Right ventricle myocardium superior (tissue), 1 donor: Measurements from ENCODE around the gene CAAP1. TPM values are rescaled to one million over a fixed set of nuclear protein-coding genes. Genes with fewer than 3 reads are reported as not detected.
"Not testable (repeated sequence)": the region's sequence is repeated elsewhere in the genome, so short reads cannot be mapped to it uniquely, and the experiment has no call there.

Experiments used
- ATAC-seq: fragments of 200-7000 bp; cut with Tn5 transposase; one replicate; pipeline ENCODE4 v1.9.1; 2020; ENCODE audit warnings: mild to moderate bottlenecking; ENCODE audit not compliant: poor library complexity
- DNase-seq: peaks from one replicate; pipeline ENCODE4 v3.0.0-alpha.2; 2020
- intact Hi-C: fragments of 100-400 bp; cut with DNase I; formaldehyde crosslinking; loops from one replicate; pipeline ENCODE4 v1.11.2; 2022
- long read RNA-seq: library from polyadenylated mRNA; unstranded; transcript quantifications from one replicate; pipeline ENCODE4 v2.0.0, GENCODE V29; 2021
- total RNA-seq: library from RNA; stranded (reverse); fragmentation: NEBNext Ultra II Directional; extraction: Animal tissue kit (Norgen Biotek cat#: 25700); gene quantifications from one replicate; pipeline ENCODE4 v1.2.1, GENCODE V29; 2021
- donor health status: DM: no; HTN: yes; CAD: no; lungs with severe emphysema.

The CAAP1 gene, protein sequence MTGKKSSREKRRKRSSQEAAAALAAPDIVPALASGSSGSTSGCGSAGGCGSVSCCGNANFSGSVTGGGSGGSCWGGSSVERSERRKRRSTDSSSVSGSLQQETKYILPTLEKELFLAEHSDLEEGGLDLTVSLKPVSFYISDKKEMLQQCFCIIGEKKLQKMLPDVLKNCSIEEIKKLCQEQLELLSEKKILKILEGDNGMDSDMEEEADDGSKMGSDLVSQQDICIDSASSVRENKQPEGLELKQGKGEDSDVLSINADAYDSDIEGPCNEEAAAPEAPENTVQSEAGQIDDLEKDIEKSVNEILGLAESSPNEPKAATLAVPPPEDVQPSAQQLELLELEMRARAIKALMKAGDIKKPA
- 5.0 TPM for total RNA-seq
- long read RNA-seq, transcript CAAP1-201 (6 exons, 2,791 nt): major isoform, 12 of 20 reads
- long read RNA-seq, partial matches to known transcripts: 0 of 20 reads
- long read RNA-seq, other reads (novel, unspliced or antisense): 6 of 20 reads

DNA sequence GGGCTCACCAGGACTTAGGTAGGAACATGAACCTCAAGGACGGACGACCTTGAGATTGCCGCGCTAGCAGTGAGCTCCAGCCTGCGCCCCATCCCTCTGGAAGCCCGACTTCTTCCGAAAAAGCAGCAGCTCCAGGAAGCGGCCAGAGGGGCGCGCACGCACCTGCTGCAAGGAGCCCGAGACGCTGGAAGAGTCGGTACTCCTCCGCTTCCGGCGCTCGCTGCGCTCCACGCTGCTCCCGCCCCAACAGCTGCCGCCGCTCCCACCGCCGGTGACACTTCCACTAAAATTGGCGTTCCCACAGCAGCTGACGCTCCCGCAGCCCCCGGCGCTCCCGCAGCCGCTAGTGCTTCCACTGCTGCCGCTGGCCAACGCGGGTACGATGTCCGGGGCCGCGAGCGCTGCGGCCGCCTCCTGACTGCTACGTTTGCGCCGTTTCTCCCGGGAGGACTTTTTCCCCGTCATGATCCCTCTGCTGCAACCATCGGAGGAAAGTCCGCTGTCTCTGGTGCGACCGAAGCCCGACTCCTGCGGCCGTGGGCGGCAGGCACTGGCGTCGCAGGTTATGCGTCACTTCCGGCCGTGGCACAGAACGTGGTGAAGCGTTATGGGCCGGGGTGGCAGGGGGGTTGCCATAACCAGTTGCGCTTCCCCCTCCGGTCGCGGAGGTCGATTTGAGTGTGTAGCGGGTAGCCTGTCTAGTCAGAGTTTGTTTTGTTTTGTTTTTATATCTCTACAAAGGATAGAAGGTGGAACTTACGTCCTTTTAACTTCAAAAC, at the start of gene CAAP1:
TSS of gene CAAP1 (minus strand) at position 552 of the 779 bp plus-strand sequence. CDS start at position 465, 87 bp downstream.
- ATAC-seq: peak; percentile 100
- intact Hi-C loops: loop anchor here (2.0 to 5.0 kb wide), 2 partner anchors 55 to 64 kb away; partner anchors contain the start of genes IFT74 and PLAA
- peak; percentile 97 for DNase-seq

- ATAC-seq (no peak), DNase-seq (no peak)
- intact Hi-C loops: no loop called here
Observed at GRCh38 chr9:26940779-26941178, 48.2 kb upstream of the CAAP1 start.

DNA sequence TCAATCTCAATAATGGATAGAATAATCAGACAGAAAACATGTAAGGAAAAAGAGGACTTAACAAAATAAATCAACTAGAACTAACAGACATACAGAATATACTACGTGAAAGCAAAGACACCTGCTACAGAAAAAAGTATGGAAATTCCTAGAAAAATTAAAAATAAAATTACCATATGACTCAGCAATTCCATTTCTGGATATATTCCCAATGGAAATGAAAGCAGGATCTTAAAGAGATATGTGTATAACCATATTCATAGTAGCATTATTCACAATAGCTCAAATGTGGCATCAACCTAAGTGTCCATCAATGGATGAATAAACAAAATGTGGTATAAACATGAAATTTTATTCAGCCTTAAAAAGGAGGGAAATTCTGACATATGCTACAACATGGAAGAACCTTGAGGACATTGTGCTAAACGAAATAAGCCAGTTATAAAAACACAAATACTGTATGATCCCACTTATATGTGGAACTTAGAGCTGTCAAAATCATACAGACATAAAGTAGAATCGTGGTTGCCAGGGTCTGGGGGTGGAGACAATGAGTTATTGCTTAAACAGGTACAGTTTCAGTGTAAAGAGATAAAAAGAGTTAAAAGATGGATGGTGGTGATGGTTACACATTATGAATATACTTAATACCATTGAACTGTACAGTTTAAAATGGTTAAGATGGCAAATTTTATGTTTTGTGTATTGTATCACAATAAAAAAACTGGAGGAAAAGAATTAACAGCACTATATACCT, 47.5 kb upstream of the CAAP1 start:
- DNase-seq (no peak), ATAC-seq (no peak)
- intact Hi-C loops: no loop called here

DNA sequence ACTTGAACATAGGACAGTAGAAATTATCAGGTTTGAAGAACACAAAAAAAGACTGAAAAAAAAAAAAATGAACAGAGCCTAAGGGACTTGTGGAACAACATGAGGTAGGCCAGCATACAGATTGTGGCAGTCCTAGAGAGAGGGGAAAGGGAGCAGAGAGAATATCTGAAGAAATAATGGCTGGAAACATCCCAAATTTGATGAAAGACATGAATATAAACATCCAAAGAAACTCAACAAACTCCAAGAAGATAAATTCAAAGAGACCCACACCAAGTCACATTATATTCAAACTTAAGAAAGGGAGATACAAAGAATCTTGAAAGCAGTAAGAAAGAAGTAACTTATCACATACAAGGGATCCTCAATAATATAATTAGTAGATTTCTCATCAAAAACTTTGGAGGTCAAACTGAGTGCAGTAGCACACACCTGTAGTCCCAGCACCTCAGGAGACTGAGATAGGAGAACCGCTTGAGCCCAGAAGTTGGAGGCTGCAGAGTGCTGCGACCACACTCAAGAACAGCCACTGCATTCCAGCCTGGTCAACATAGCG, 45.3 kb upstream of the CAAP1 start:
- intact Hi-C loops: no loop called here
- ATAC-seq (no peak), DNase-seq (no peak)

DNA sequence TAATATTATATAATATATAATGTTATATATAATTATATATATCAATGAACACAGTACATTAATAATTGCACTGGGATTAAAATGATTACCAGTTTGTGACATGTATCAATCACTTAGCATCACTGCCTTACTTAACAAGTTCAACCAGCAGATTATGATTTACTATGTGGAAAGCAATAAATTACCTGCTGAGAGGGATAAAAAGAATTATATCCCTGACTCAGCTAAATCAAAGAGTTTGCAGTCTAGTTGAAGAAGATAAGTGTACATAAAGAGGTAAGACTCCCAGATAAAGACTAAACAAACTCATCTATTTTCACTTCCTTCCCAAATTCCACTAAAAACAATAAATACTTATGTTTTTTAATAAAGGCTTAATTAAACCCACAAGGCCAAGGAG, 43.2 kb upstream of the CAAP1 start:
- intact Hi-C loops: no loop called here
- ATAC-seq: no peak

GRCh38 chr9:26928902-26929495, 36.4 kb upstream of the CAAP1 start:
- intact Hi-C loops: no loop called here
- DNase-seq (no peak), ATAC-seq (no peak)

More for the DNA sequence above, 43.2 kb upstream of the CAAP1 start:
- no peak for DNase-seq

GRCh38 chr9:26925609-26926008, 33.0 kb upstream of the CAAP1 start:
- ATAC-seq (no peak), DNase-seq (no peak)
- intact Hi-C loops: no loop called here

- no peak for ATAC-seq
- no peak for DNase-seq
- intact Hi-C loops: no loop called here
Observed at GRCh38 chr9:26919698-26920097, 27.1 kb upstream of the CAAP1 start.

GRCh38 chr9:26913138-26913668, 20.6 kb upstream of the CAAP1 start:
- intact Hi-C loops: no loop called here
- no peak for ATAC-seq
- DNase-seq: no peak

DNA sequence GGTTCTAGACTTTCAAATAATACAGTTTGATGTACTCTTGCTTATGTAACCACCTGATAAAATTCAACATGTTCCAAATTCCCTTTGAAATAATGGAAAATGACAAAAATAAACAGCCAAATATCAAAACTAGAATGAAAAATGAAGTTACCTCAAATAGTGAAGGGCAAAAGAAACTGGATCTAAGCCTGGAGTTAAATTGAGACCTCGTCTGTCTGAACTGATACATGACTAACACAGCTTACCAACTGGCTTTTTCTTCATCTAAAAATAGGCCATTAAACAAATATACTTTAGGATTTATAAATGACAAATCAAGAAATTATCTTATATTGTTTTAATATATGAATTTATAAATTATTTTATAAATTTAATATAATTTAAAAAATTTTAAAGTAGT, 12.1 kb upstream of the CAAP1 start:
- ATAC-seq: no peak
- intact Hi-C loops: no loop called here
- DNase-seq: no peak

DNA sequence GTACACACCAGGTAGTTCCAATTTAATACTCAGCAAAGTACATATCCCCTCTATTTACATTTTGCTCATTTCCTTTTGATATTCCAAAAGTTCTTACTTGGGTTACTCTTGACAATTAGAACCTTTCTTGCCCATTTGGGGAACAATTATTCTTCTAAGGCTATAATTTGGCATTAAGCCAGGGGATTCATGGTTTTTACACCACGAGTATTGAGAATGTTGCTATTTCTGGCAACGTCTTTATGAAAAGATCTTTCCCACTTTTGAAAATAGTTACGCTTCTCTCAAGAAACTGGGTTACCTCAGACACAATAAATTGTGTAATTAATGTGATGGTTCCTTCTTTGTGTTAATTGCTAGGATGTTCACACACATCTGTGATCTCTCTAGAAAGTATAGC, 11.5 kb upstream of the CAAP1 start:
- intact Hi-C loops: no loop called here
- no peak for DNase-seq

GRCh38 chr9:26893030-26893676, 551 bp upstream of the CAAP1 start:
- intact Hi-C loops: loop anchor here (2.0 to 5.0 kb wide), 2 partner anchors 54 to 64 kb away; partner anchors contain the start of genes IFT74 and PLAA
- DNase-seq (no peak), ATAC-seq (no peak)

More for the DNA sequence above, 11.5 kb upstream of the CAAP1 start:
- ATAC-seq: no peak

- DNase-seq (no peak), ATAC-seq (no peak)
- intact Hi-C loops: loop anchor here (2.0 to 5.0 kb wide), 2 partner anchors 56 to 65 kb away; partner anchors contain the start of genes IFT74 and PLAA
Observed at GRCh38 chr9:26891726-26892125, 876 bp downstream of the CAAP1 start.

DNA sequence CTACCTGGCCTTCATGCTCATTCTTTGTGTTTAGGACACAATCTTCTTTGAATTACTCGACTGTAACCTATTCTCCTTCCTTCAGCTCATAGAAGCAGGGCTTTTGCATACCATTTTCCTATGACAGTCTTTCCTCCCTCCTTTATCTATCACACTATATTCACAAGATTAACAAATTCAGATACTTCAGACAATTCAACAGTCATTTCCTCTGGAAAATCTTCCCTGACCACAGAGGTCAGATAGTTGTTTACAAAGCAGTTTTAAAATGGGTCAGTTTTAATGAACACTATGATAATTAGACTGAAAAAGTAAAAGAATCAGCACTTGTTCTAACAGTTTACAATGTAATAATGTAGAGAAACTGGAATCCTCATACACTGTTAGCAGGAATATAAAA, 4.3 kb downstream of the CAAP1 start:
- intact Hi-C loops: no loop called here
- ATAC-seq (no peak), DNase-seq (no peak)

DNA sequence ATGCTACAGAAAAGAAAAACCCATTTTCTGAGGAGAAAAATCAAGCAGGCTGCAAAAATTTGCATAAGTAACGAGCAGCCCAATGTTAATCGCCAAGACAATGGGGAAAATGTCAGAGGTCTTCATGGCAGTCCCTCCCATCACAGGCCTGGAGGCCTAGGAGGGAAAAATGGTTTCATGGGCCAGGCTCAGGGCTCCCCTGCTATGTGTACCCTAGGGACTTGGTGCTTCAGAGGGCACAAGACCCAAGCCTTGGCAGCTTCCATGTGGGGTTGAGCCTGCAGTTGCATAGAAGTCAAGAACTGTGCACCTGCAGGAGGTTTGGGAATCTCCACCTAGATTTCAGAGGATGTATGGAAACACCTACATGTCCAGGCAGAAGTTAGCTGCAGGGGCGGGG, 10.4 kb downstream of the CAAP1 start:
- DNase-seq (no peak), ATAC-seq (no peak)
- intact Hi-C loops: no loop called here

DNA sequence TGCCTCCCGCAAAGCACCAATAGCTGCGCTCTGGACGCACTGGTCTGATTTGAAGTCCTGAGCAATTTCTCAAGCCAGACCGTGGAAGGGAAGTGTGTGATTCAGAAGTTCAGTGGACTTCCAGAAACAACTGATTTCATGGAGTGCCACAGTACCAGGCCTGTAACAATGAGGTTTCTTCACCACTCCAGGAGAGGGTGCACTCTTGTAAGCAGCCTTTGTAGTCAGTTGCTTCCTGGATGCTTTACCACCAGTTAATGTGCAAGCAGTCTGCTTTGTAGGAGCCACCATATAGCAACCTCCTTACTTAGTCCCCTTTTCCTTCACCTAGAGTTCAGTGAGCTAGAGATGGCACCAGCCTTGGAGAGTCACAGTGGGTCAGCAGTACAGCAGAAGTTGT, 12.3 kb downstream of the CAAP1 start:
- ATAC-seq (no peak), DNase-seq (no peak)
- intact Hi-C loops: no loop called here

GRCh38 chr9:26875155-26875554, 17.4 kb downstream of the CAAP1 start:
- DNase-seq, intact Hi-C loops, ATAC-seq: not testable (repeated sequence)
